GM12864 (cell line): ENCODE results near the gene RRP1.

Source experiments
- DNase-seq: peaks from one replicate; pipeline ENCODE4 v3.0.0-alpha.2; 2011; ENCODE audit warnings: low read depth
- H3K4me3 ChIP-seq: 2 replicates; pipeline ENCODE4 v1.5.1; 2011; ENCODE audit warnings: mild to moderate bottlenecking, low read depth, low read length, control low read depth
- TF ChIP-seq, protein P1 (sequence below): IDR thresholded peaks from 2 replicates; pipeline ENCODE4 v1.5.1; 2011; ENCODE audit warnings: low read depth, mild to moderate bottlenecking, moderate library complexity, low read length, control low read depth, inconsistent platforms; ENCODE audit errors: missing control alignments

Gene RRP1

GRCh38 chr21:43794857-43795256 is 5.5 kb downstream of the RRP1 start:
- TF ChIP-seq, protein P1, sequence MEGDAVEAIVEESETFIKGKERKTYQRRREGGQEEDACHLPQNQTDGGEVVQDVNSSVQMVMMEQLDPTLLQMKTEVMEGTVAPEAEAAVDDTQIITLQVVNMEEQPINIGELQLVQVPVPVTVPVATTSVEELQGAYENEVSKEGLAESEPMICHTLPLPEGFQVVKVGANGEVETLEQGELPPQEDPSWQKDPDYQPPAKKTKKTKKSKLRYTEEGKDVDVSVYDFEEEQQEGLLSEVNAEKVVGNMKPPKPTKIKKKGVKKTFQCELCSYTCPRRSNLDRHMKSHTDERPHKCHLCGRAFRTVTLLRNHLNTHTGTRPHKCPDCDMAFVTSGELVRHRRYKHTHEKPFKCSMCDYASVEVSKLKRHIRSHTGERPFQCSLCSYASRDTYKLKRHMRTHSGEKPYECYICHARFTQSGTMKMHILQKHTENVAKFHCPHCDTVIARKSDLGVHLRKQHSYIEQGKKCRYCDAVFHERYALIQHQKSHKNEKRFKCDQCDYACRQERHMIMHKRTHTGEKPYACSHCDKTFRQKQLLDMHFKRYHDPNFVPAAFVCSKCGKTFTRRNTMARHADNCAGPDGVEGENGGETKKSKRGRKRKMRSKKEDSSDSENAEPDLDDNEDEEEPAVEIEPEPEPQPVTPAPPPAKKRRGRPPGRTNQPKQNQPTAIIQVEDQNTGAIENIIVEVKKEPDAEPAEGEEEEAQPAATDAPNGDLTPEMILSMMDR = no peak
- no peak for DNase-seq
- no peak overlapping the region for H3K4me3 ChIP-seq

- DNase-seq = no peak
- TF ChIP-seq, protein P1 = no peak
- H3K4me3 ChIP-seq = no peak overlapping the region
Measured at GRCh38 chr21:43797415-43797814, 8.0 kb downstream of the RRP1 start.

DNA sequence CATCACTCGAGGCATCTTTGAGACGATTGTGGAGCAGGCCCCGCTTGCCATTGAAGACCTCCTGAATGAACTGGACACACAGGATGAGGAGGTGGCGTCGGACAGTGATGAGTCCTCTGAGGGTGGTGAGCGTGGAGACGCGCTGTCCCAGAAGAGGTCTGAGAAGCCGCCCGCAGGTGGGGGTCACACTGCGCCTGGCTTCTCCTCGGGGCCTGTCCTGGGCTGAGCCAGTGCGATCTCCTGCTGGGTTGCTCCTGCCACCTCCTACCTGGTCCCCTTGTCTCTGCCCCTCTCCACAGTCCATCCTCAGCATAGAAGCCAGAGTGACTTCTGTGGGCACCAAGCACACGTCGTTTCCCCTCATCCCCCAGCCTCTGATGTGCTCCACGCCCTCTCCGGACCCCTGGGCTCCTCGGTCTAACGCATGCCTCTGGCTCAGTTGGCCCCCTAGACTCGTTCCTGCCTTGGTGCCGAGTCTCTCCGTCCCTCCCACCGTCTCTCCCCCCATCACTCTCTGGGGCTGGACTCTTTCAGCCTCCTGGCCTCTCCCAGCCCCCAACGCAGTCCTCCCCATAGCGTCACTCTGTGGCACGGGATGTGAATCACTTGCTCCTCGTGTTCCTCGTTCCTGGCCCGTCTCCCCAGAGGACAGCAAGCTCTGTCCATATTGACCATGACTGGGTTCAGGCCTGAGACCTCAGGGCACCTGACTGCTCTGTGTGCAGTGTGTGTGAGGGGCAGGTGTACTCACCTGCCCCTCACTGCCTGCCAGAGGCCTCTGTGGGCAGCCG is 8.7 kb downstream of the RRP1 start:
- no peak overlapping the region for H3K4me3 ChIP-seq
- TF ChIP-seq, protein P1 = no peak
- no peak for DNase-seq

DNA sequence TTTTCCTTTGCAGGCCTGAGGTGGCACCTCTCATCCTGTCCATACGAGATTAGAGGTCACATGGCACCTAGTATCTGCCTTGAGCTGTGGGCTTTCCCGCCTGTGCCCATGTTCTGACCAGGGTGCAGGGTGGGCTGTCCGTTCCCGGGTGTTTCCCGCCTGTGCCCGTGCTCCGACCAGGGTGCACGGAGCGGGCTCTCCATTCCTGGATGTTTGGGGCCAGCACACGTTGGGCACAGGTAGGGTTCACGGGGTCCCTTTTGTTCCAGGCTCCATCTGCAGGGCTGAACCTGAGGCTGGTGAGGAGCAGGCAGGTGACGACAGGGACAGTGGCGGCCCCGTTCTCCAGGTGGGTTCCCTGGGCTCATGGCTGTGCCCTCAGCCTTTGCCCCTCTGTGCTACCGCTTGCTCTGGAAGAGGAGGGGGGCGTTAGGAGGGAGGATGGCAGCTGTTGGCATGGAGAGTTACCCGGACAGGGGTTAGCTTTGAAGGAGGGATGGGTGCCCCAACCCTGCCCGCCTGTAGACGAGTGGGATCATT is 10.0 kb downstream of the RRP1 start:
- TF ChIP-seq, protein P1 = no peak
- no peak for DNase-seq

DNA sequence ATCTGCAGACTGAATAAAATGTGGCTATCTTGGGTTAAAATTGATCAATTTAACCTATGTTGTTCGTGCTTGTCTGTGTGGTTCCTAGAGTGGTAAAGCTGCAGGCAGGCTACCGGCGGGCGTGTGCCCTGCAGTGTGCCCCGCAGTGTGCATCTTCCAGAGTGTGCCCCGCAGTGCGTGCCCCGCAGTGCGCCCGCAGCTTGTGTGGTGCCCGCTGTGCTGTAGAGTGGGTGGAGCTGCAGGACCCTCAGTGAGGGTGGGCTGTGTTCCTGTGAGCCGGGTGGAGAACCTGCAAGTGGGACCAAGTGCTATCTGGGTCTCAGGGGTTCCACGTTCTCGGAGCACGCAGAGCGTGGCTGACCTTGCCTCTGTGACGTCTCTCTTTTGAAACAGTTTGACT is 10.7 kb downstream of the RRP1 start:
- no peak for DNase-seq
- no peak overlapping the region for H3K4me3 ChIP-seq
- TF ChIP-seq, protein P1 = no peak

More for the DNA sequence above, 10.0 kb downstream of the RRP1 start:
- H3K4me3 ChIP-seq = no peak overlapping the region

DNA sequence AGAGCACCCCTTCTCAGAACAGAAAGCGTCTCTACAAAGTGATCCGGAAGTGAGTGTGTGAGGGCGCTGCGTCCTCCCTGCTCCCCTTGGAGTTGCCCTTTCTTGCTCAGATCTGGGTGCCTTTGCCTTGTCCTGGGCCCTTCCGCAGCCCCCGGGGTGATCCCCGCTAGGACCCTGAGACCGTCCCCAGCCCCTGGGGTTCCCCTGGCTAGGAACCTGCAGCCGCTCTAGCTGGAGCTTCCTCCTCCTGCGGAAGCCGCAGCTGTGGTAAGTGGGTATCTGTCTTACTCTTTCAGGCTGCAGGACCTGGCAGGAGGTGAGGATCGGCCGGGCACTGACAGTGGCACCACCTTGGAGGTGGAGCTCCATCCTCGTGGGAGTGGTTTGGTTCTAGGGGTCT is 11.2 kb downstream of the RRP1 start:
- H3K4me3 ChIP-seq = no peak overlapping the region
- TF ChIP-seq, protein P1 = no peak
- DNase-seq = no peak
